Right lobe of liver (tissue), 4 donors: ENCODE measurements around the gene PPA2.

Experiments used
- CTCF ChIP-seq, 4 donors: fragments of 200-600 bp in 3 of 4; fragments of 450-650 bp in 1 of 4; IDR thresholded peaks; one replicate each; pipeline versions ENCODE4 v1.5.1 to v1.8.0; 2016 to 2022; ENCODE audit warnings: antibody characterized with exemption in 4 of 4, mild to moderate bottlenecking in 2 of 4
- POLR2A ChIP-seq: fragments of 450-650 bp; IDR thresholded peaks from one replicate; pipeline ENCODE4 v1.6.1; 2017; ENCODE audit warnings: antibody characterized with exemption, mild to moderate bottlenecking
- donor health status: DM: no; HTN: no; CAD: no.
- donor health status: DM: no; HTN: no; CAD: no.
- donor health status: DM: no; HTN: yes; CAD: no.

- no peak for TF ChIP-seq CTCF (IDR thresholded peaks at IDR 0.05)
- TF ChIP-seq POLR2A, result no peak
Observed at GRCh38 chr4:105348719-105349118, 125.1 kb downstream of the PPA2 start.
